Erythroblast (primary cell): ENCODE measurements around the gene RTKN2.
A peak's percentile ranks its signal among the peaks of the same experiment; 100 is the strongest.

Experiments used
- DNase-seq, 2 experiments: peaks; one replicate each; lab custom pipeline; 2025; lab: John Stamatoyannopoulos, UW
- GATA1 ChIP-seq: IDR thresholded peaks from 2 replicates; pipeline ENCODE4 v1.6.1; 2011; ENCODE audit warnings: low read depth, mild to moderate bottlenecking, control low read depth, low read length, moderate library complexity
- POLR2A ChIP-seq: IDR thresholded peaks from 2 replicates; pipeline ENCODE4 v1.6.1; 2011; ENCODE audit warnings: mild to moderate bottlenecking, low read length

The RTKN2 gene

DNA sequence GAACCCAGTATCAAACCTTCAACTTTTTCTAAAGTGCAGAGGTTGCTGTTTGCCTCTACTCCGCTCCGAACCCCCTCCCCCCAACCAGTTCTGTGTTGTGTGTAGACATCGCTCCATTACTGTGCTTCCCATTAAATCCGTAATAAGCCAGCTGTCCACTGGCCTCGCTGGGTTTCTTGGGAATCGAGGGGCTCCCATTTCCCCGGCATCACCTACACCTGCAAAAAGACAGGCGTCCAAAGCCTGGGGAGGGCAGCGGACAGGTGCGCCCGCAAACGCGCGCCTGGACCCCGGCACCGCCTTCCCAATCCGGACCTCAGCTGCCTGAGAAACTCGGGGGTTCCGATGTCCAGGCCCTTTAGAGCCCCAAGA is 631 bp downstream of the RTKN2 start:
- no peak for DNase-seq
- TF ChIP-seq GATA1, result no peak
- TF ChIP-seq POLR2A, result no peak

DNA sequence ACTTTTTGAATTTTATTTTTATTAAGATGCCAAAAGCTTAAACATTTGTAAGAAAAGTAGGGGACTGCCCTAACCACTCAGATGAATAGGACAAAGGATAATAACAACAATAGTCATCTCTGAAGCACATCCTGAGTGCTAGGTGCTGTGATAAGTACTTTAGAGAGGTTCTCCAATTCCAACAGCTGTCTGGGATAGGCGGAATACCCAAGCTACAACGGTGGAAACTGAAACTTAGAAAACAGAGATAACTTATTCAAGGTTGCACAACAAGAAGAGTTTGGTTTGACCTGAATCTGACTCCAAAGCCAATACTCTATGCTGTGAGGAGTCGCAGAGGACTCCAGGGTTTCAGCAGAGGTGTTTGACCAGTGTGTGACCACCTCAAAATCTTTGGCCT is 2.0 kb downstream of the RTKN2 start:
- no peak for DNase-seq
- TF ChIP-seq POLR2A (no peak), GATA1 (no peak)

DNA sequence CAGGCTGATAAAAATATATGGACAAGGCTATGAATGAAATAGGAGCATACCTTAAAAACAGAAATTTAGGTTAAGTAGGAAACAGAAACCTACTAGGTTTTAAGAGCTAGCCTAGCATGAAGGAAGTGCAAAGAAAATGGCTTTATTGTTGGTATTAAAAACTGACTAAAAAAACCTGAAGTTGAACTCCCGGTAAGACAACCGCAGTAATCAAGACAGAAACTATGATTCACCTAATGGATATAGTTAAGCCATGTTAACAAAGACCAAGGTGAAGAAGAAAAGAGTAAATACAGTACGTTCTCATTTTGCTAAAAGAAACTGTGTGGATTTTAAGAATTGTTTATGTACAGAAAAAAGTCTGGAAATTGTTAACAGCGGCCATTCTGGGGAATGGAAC is 2.5 kb downstream of the RTKN2 start:
- TF ChIP-seq GATA1, result no peak
- no peak for TF ChIP-seq POLR2A
- no peak for DNase-seq

DNA sequence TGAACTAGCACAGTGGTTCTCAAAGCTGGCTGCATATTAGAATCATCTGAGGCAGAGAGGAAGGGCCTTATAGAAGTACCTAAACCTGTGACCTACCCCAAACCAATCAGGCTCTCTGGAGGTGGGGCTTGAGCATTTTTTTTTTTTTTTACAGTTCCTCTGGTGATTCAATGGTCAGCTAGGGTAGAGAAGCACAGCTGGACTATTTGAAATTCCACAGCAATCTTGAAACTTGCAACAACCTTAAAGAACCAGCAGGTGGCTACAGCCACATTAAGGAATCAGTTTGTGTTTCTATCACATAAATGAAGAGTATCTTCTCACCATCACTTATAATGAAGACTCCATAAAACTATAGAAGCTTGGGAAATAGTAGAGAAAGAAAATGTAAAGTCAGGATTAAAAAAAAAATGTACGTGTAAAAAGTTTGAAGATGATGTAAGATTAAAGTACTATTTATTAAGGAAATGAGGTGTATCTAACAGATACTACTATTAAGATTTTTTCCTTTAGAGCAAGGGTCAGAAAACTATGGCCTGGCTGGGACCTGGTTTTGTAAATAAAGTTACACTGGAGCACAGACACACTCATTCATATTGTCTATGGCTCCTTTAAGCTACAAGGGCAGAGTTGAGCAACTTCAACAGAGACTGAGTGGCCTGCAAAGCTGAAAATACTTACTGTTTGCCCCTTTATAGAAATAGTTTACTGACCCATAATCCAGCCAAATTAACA is 3.8 kb downstream of the RTKN2 start:
- peak; percentile 24 to 25 for DNase-seq
- no peak for TF ChIP-seq POLR2A
- no peak for TF ChIP-seq GATA1

DNA sequence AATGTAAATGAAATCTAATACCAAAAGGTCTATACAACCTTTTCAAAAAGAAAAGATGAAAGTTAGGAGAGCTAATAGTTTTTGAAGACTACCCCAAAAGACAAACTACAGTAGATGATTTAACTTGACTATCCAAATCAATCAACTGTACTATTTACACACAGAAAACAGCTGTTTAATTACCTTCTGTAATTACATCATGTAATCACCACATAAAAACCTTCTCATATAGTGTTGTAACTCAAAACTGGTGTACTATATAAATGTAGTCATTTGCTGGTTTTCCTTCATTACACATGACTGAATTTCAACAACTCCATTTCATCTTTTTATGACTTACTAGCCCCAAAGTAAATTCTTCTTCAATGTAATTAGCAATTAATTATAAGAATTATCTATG is 4.5 kb downstream of the RTKN2 start:
- no peak for DNase-seq
- TF ChIP-seq GATA1 (no peak), POLR2A (no peak)

DNA sequence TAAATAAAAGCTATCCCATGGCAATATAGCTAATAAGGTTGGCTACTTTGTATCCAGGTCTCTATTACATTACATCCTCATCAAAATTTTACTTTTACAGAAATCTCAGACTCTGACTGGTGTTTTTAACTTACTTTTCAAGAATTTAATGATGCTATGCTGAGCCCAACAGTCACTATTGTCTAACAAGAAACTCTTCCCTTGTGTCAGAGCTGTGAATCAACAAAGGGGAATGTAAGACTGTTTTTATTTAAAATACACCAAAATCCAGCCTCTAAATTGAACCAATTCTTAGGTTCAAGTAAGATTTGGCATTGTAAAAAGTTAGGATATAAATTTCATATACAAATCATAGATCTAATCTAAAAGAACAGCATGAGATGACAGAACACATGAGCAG is 7.0 kb downstream of the RTKN2 start:
- TF ChIP-seq POLR2A (no peak), GATA1 (no peak)
- no peak for DNase-seq

DNA sequence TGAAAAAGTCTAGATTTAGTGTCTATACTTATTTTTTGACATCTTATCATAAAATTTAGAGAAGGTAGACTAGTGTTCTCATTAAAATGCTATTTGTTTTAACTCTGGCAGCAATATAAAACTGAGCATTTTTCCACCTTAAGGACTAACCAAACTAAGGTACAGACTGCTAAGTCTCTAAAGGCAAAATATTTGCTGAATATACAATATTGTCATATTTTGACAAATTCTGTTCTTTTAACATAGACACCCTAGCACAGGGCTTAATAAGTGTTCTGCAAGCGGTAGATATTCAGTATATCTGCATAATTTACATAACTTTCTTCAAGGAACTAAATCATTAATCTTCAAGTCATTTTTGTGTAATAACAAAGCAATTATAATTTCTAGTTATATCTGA is 8.6 kb downstream of the RTKN2 start:
- no peak for TF ChIP-seq GATA1
- no peak for TF ChIP-seq POLR2A
- DNase-seq, result no peak

DNA sequence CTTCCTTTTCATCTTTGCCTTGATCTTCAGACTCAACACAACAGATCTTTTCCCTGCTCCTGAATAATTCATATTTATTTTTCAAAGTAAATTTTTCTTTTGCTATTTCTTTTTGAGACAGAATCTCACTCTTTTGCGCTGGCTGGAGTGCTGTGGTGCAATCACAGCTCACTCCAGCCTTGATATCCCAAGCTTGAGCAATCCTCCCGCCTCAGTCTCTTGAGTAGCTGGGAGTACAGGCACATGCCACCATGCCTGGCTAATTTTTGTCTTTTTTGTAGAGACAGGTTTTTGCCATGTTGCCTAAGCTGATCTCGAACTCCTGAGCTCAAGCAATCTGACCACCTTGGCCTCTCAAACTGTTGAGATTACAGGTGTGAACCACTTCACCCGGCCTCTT is 9.2 kb downstream of the RTKN2 start:
- TF ChIP-seq GATA1 (no peak), POLR2A (no peak)
- DNase-seq, result no peak

DNA sequence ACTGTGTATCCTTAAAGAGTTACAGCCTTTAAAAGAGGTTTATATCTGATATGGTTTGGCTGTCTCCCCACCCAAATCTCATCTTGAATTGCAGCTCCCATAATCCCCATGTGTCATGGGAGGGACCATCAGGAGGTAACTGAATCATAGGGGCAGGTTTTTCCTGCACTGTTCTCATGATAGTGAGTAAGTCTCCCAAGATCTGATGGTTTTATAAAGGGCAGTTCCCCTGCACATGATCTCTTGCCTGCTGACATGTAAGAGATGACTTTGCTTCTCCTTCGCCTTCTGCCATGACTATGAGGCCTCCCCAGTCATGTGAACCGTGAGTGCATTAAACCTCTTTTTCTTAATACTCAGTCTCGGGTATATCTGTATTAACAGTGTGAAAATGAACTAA is 9.7 kb downstream of the RTKN2 start:
- TF ChIP-seq GATA1 (no peak), POLR2A (no peak)
- DNase-seq, result peak in 1 of 2 experiments; percentile 1

DNA sequence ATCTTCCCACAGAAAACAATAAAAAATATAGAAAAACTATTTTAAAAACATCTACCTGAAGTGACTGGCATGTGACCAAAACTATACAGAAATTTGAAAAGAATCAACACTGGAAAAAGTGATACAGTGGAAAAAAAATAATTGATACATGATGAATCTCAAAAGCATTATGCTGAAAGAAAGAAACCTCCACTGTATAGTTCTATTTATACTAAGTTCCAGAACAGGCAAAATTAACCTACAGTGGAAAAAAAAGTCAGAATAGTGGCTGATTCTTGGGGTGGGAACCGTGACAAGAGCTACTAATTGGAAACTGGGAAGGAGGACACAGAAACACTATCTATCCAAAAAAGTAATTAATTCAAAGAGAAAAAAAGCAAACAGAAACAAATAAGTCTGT is 14.9 kb downstream of the RTKN2 start:
- no peak for DNase-seq
- TF ChIP-seq POLR2A, result no peak
- no peak for TF ChIP-seq GATA1

DNA sequence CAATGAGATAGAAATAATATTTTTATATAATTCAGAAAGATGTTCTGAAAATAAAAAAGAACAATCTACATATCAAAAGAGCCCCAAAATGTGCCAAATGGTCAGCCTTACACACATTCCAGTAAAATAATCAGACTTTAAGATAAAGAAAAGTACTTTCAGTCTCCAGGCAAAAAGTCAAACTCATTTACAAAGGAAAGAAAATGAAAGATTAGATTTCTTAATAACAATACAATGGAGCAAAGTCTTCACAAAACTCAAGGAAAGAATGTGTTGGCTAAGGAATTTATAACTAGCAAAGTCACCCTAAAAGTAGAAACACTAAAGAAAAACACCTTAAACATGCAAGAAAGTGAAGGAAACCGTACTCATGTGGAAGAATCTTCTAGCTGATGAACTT is 16.6 kb downstream of the RTKN2 start:
- DNase-seq, result no peak
- TF ChIP-seq GATA1 (no peak), POLR2A (no peak)

DNA sequence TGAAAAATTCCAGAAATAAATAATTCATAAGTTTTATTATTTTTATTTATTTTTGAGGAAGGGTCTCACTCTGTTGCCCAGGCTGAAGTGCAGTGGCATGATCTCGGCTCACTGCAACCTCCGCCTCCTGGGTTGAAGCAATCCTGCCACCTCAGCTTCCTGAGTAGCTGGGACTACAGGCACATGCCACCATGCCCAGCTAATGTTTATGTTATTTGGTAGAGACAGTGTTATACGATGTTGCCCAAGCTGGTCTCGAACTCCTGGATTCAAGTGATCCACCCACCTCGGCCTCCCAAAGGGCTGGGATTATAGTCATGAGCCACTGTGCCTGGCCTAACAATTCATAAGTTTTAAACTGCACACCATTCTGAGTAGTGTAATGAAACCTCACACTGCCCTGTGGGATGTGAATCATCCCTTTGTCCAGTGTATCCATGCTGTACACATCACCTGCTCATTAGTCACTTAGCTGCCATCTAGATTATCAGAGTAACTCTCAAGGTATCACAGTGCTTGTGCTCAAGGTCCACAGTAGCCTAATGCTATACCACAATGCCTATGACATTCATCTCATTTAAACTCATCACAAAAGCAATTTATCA is 17.9 kb downstream of the RTKN2 start:
- TF ChIP-seq GATA1 (no peak), POLR2A (no peak)
- DNase-seq, result no peak

DNA sequence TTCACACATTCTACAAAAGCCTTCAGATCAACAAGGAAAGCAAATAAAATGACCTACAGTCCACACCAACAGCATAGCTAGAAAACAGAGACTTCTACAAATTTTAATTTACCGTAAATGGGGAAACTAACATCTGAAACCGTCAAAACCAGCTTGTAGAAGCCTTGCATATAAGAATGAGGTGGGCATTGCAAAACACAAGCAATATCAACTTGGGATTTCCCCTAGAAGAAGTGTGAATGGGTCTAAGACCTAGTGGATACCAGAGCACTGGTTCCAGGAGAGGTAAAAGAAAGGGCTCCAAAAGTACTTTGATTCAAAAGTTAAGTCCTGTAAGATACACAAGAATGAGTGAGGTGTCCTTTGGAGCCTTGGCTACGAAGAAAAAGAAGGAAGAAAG is 18.7 kb downstream of the RTKN2 start:
- DNase-seq, result no peak
- TF ChIP-seq GATA1, result no peak

DNA sequence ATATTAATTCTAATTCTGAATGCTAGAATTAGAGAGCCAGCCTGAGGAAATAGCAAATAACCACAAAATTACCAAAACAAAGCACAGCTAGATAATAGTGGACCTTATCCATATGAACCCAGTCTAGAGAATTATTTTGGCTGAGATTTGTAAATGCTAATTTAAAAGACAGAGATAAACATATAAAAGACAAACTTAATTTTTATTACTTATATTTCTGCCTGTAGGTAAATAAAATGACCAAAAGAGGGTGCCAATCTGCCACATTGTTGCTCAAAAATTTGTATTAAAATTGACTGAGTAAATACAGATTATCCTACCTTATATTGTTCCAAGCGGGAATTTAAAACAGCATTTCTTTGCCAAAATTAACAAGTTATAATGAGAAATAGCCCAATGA is 20.2 kb downstream of the RTKN2 start:
- peak in 1 of 2 experiments; percentile 1 for DNase-seq
- TF ChIP-seq GATA1 (no peak), POLR2A (no peak)
